Endothelial cell of umbilical vein (primary cell): ENCODE results near the gene NPIPB2. TPM values are rescaled to one million over a fixed set of nuclear protein-coding genes. Genes with fewer than 3 reads are reported as not detected.

Experiments used
- BruUV-seq: library from RNA; stranded (reverse); fragments of 400-500 nt; replicated peaks from 2 replicates; lab custom pipeline; 2021; lab: Mats Ljungman, UMichigan
- CTCF ChIA-PET: fragments of 300-600, 350-600 bp; sonication (Branson Sonifier 250); formaldehyde crosslinking; loops from one replicate; lab custom pipeline; 2021; ENCODE audit warnings: antibody characterized with exemption, inconsistent platforms; lab: Charles Lee
- POLR2A ChIA-PET: fragments of 300-600, 350-600 bp; sonication (Branson Sonifier 250); formaldehyde crosslinking; loops from one replicate; lab custom pipeline; 2021; ENCODE audit warnings: antibody characterized with exemption, inconsistent platforms; lab: Charles Lee
- DNase-seq: peaks from one replicate; pipeline ENCODE4 v3.0.0-alpha.2; 2011; ENCODE audit warnings: low read depth, low spot score
- FAIRE-seq: peaks from 2 replicates; lab custom pipeline; 2011; peaks lifted over from hg19 to GRCh38; lab: Jason Lieb, UNC
- H2AFZ ChIP-seq: 2 replicates; pipeline ENCODE4 v1.6.0; 2012; ENCODE audit warnings: low read depth, low read length, control low read depth, inconsistent platforms
- H3K27ac ChIP-seq: 2 replicates; pipeline ENCODE4 v1.5.1; 2011; ENCODE audit warnings: low read depth, mild to moderate bottlenecking, control low read depth, low read length, moderate library complexity; ENCODE audit not compliant: insufficient read depth
- H3K27me3 ChIP-seq, 2 experiments: 2 replicates each; pipeline versions ENCODE4 v1.6.0 to v1.6.1; 2011; ENCODE audit warnings: low read length in 2 of 2, mixed read lengths in 1 of 2; ENCODE audit not compliant: control insufficient read depth in 2 of 2, insufficient read depth in 2 of 2
- H3K36me3 ChIP-seq, 2 experiments: 2 replicates in 1 of 2; 3 replicates in 1 of 2; pipeline ENCODE4 v1.5.1; 2011; ENCODE audit warnings: low read length in 2 of 2, mild to moderate bottlenecking in 1 of 2, moderate library complexity in 1 of 2; ENCODE audit not compliant: control insufficient read depth in 2 of 2, insufficient read depth in 2 of 2; ENCODE audit errors: extremely low read depth in 1 of 2
- H3K4me1 ChIP-seq: 3 replicates; pipeline ENCODE4 v1.5.1; 2011; ENCODE audit warnings: mild to moderate bottlenecking, low read length; ENCODE audit not compliant: control insufficient read depth, insufficient read depth; ENCODE audit errors: extremely low read depth
- H3K4me2 ChIP-seq: 2 replicates; pipeline ENCODE4 v1.6.1; 2011; ENCODE audit warnings: low read length, control low read depth, mixed read lengths; ENCODE audit not compliant: insufficient read depth
- H3K4me3 ChIP-seq, 3 experiments: fragments of 200-600 bp in 1 of 3; sonication (generic), shearing (Covaris generic) in 1 of 3; replicated peaks in 1 of 3; 2 replicates each; pipeline ENCODE4 v1.5.1; 2011 to 2016; ENCODE audit warnings: control low read depth in 3 of 3, low read length in 3 of 3, mild to moderate bottlenecking in 2 of 3, inconsistent platforms in 1 of 3, low read depth in 1 of 3, moderate library complexity in 1 of 3; ENCODE audit not compliant: insufficient read depth in 1 of 3
- H3K79me2 ChIP-seq: 2 replicates; pipeline ENCODE4 v1.6.0; 2012; ENCODE audit warnings: low read length, inconsistent platforms; ENCODE audit not compliant: control insufficient read depth, insufficient read depth
- H3K9ac ChIP-seq: replicated peaks from 2 replicates; pipeline ENCODE3; 2011; ENCODE audit warnings: low read length, control low read depth; ENCODE audit not compliant: insufficient read depth; ENCODE audit errors: extremely low read depth
- H3K9me1 ChIP-seq: replicated peaks from 3 replicates; pipeline ENCODE4 v1.6.0; 2011; ENCODE audit warnings: mild to moderate bottlenecking, low read length; ENCODE audit not compliant: control insufficient read depth, insufficient read depth; ENCODE audit errors: extremely low read depth
- H3K9me3 ChIP-seq: replicated peaks from 2 replicates; pipeline ENCODE4 v1.5.1; 2012; ENCODE audit warnings: low read length, inconsistent platforms; ENCODE audit not compliant: control insufficient read depth, insufficient read depth
- H4K20me1 ChIP-seq: replicated peaks from 2 replicates; pipeline ENCODE3; 2011; ENCODE audit warnings: mild to moderate bottlenecking, low read length; ENCODE audit not compliant: control insufficient read depth, insufficient read depth; ENCODE audit errors: extremely low read depth
- EZH2 ChIP-seq: IDR thresholded peaks from 2 replicates; pipeline ENCODE4 v1.6.1; 2012; ENCODE audit warnings: borderline replicate concordance, low read depth, mild to moderate bottlenecking, moderate library complexity, low read length, inconsistent platforms; ENCODE audit not compliant: severe bottlenecking
- FOS ChIP-seq: IDR thresholded peaks from 2 replicates; pipeline ENCODE4 v1.6.1; 2011; ENCODE audit warnings: mild to moderate bottlenecking, low read length, moderate library complexity, borderline replicate concordance; ENCODE audit not compliant: insufficient read depth
- GATA2 ChIP-seq: IDR thresholded peaks from 2 replicates; pipeline ENCODE4 v1.7.0; 2011; ENCODE audit warnings: low read depth, mild to moderate bottlenecking, moderate library complexity, mixed read lengths, low read length; ENCODE audit not compliant: insufficient read length, insufficient read depth
- JUN ChIP-seq: IDR thresholded peaks from 2 replicates; pipeline ENCODE4 v1.6.1; 2011; ENCODE audit warnings: borderline replicate concordance, low read depth; ENCODE audit not compliant: insufficient read length, insufficient read depth
- MYC ChIP-seq: IDR thresholded peaks from one replicate; pipeline ENCODE4 v1.6.1; 2011; ENCODE audit warnings: mild to moderate bottlenecking, low read depth, low read length
- POLR2A ChIP-seq: IDR thresholded peaks from 2 replicates; pipeline ENCODE4 v1.6.1; 2012; ENCODE audit warnings: low read depth, mild to moderate bottlenecking, control low read depth, low read length
- POLR2AphosphoS5 ChIP-seq: IDR thresholded peaks from 2 replicates; pipeline ENCODE4 v1.6.1; 2012; ENCODE audit warnings: low read depth, mild to moderate bottlenecking, control low read depth, low read length, moderate library complexity; ENCODE audit not compliant: insufficient read depth
- dilution Hi-C: fragments of 300-500 bp; cut with MboI; formaldehyde crosslinking; loops from one replicate; pipeline ENCODE4 v1.15.0; 2019; ENCODE audit warnings: low sequenced_read_pairs; ENCODE audit not compliant: extremely low pct_ligation_motif_present
- intact Hi-C: fragments of 100-400 bp; cut with micrococcal nuclease; formaldehyde crosslinking; loops from one replicate; pipeline ENCODE4 v1.10.0; 2022
- polyA plus RNA-seq, 4 experiments: library from polyadenylated mRNA; depleted of rRNA in 3 of 4; stranded (reverse) in 3 of 4; unstranded in 1 of 4; fragments of >200 nt; gene quantifications; 2 replicates each; pipeline versions ENCODE4 v1.2.1 to v1.2.3, GENCODE V29; 2011 to 2012; ENCODE audit warnings: missing spikeins in 1 of 4
- total RNA-seq: library from RNA; stranded (reverse); gene quantifications from 2 replicates; pipeline ENCODE4 v1.2.3, GENCODE V29; 2021
- TF ChIP-seq, protein P1 (sequence below), 2 donors: IDR thresholded peaks; 1 replicate in 1 of 2; 2 replicates in 1 of 2; pipeline ENCODE4 v1.5.1; 2011; ENCODE audit warnings: low read length in 2 of 2, mild to moderate bottlenecking in 2 of 2, moderate library complexity in 2 of 2, control low read depth in 1 of 2, inconsistent platforms in 1 of 2, low read depth in 1 of 2; ENCODE audit not compliant: insufficient read depth in 1 of 2; ENCODE audit errors: extremely low read depth in 1 of 2
- TF ChIP-seq, protein P2 (sequence below): IDR thresholded peaks from 2 replicates; pipeline ENCODE4 v1.6.1; 2011; ENCODE audit not compliant: insufficient read depth, insufficient read length

The NPIPB2 gene
- total and polyA plus RNA-seq, 2 donors (not counting 3 experiments of a cell fraction or from before 2014, with no cell fraction given): 5.8 to 15.4 TPM

DNA sequence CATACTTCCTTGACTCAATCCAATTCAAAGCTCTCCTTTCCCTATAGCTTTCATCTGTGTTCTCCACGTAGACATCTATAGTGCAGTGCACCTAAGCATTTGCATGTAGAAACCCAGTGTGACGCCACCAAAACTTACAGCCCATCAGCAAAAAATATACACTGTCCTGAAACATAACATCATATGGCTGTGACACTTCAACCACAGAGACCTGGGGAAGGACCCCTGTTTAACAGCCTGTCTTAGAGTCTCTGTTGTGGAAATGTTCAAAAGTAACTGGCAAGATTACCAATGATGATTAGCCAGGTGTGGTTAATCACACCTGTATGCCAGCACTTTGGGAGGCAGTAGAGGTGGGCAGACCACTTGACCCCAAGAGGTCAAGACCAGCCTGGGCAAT lies 48.3 kb downstream of the NPIPB2 start:
- Histone ChIP-seq H2AFZ (no peak overlapping the region), H3K9me1 (no peaks in the 10 kb centered on the region), H3K9me3 (no peaks in the 10 kb centered on the region), H3K4me1 (peaks cover 19% of the 10 kb centered on the region), H3K27me3 (no peaks in the 10 kb centered on the region), H4K20me1 (no peaks in the 10 kb centered on the region), H3K27ac (no peak overlapping the region), H3K36me3 (peaks cover 6 to 8% of the 10 kb centered on the region in 2 experiments), H3K4me2 (no peak overlapping the region), H3K79me2 (peaks cover 45% of the 10 kb centered on the region), H3K9ac (no peak overlapping the region), H3K4me3 (no peak overlapping the region)
- dilution Hi-C loops (no loop called here), intact Hi-C loops (no loop called here)
- DNase-seq (no peak), FAIRE-seq (no peak)
- ChIA-PET POLR2A (interaction anchor here (0.5 kb wide), 1 partner anchor 858 kb away, joined by 4 read pairs; no protein-coding TSS in a partner anchor), CTCF (interaction anchor here (1.5 kb wide), 1 partner anchor 174 kb away, joined by 5 read pairs; no protein-coding TSS in a partner anchor)
- no TSS peak for BruUV-seq
- TF ChIP-seq JUN: no peak
- TF ChIP-seq EZH2: no peak
- TF ChIP-seq, protein P1, sequence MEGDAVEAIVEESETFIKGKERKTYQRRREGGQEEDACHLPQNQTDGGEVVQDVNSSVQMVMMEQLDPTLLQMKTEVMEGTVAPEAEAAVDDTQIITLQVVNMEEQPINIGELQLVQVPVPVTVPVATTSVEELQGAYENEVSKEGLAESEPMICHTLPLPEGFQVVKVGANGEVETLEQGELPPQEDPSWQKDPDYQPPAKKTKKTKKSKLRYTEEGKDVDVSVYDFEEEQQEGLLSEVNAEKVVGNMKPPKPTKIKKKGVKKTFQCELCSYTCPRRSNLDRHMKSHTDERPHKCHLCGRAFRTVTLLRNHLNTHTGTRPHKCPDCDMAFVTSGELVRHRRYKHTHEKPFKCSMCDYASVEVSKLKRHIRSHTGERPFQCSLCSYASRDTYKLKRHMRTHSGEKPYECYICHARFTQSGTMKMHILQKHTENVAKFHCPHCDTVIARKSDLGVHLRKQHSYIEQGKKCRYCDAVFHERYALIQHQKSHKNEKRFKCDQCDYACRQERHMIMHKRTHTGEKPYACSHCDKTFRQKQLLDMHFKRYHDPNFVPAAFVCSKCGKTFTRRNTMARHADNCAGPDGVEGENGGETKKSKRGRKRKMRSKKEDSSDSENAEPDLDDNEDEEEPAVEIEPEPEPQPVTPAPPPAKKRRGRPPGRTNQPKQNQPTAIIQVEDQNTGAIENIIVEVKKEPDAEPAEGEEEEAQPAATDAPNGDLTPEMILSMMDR (IDR thresholded peaks at IDR 0.05; ENCODE audit: extremely low read depth in 1 of 2, insufficient read depth in 1 of 2, low read depth in 1 of 2, low read length in 2 of 2): no peak
- no peak for TF ChIP-seq GATA2
- TF ChIP-seq, protein P2, sequence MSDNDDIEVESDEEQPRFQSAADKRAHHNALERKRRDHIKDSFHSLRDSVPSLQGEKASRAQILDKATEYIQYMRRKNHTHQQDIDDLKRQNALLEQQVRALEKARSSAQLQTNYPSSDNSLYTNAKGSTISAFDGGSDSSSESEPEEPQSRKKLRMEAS: no peak
- no peak for TF ChIP-seq FOS
- no peak for TF ChIP-seq POLR2AphosphoS5
- TF ChIP-seq POLR2A: no peak
- TF ChIP-seq MYC: no peak
